ENCODE results near the gene AJAP1.
"Not testable (repeated sequence)": the region's sequence is repeated elsewhere in the genome, so short reads cannot be mapped to it uniquely, and the experiment has no call there.

The AJAP1 gene, protein sequence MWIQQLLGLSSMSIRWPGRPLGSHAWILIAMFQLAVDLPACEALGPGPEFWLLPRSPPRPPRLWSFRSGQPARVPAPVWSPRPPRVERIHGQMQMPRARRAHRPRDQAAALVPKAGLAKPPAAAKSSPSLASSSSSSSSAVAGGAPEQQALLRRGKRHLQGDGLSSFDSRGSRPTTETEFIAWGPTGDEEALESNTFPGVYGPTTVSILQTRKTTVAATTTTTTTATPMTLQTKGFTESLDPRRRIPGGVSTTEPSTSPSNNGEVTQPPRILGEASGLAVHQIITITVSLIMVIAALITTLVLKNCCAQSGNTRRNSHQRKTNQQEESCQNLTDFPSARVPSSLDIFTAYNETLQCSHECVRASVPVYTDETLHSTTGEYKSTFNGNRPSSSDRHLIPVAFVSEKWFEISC

DNA sequence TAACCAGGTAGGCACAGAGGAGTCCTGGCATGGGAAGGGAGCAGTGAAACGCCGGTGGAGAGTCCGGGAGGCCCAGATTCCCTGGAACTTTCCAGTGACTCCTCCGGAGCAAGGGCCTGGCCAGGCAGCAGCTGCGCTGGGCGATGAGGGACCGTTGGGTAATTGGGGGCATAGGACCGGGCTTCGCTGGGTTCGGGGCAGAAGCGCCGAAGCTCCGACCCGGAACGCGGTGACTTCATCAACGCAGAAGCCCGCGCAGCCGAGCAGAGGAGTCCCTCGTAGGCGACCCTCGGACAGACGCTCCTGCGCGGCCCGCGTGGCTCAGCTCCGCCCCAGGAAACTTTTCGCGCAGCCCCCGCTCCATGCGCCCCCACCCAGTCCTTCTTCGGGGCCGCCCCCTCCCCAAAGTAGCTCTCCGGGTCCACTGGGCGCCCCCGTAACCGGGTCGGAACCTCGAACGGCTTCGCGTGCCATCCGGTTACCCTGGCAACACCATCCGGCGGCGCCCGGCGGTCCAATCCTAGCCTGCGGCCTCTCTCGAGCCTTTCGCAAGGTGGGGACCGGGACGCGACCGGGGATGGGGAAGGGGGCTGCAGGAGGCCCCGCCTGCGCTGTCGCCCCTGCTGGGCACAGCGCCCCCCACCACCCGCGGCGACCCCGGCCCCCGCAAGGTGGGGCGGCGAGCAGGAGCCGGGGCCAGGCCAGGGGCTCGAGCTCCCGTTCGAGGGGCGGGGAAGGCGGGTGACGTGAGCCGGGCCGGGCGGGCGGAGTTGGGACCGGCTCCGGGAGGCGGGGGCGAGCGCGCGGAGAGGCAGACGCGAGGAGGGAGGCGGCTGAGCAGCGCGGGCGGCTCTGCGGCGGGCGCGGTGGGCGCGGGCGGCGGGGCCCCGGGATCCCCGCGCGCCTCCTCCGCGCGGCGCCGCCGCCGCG is at the start of gene AJAP1:
Gene AJAP1 (plus strand): TSS at position 814 of the 930 bp plus-strand sequence. CDS start 817 bp downstream, outside the sequence.
- no peak for DNase-seq (ENCODE audit: low read depth in 3 of 3)

DNA sequence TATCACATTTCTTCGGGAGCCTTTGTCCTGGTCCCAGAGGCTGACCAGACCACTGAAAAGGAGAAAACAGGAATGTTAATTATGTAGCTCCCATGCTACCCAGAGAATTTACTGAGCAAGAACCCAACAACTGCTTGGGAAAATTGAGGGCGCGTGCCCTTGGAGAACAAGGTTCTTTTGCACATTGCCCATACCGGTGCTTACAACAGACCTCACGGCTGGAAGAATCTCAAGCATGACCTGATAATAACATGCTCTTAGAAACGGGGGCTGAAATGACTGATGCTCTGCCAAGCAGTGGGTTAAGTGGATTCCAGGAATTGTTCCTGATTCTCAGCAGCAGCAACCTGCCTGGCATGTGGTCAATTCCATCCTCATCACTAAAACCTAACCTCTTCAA is 49.3 kb upstream of the AJAP1 start:
- DNase-seq (ENCODE audit: low read depth in 3 of 3): no peak

DNA sequence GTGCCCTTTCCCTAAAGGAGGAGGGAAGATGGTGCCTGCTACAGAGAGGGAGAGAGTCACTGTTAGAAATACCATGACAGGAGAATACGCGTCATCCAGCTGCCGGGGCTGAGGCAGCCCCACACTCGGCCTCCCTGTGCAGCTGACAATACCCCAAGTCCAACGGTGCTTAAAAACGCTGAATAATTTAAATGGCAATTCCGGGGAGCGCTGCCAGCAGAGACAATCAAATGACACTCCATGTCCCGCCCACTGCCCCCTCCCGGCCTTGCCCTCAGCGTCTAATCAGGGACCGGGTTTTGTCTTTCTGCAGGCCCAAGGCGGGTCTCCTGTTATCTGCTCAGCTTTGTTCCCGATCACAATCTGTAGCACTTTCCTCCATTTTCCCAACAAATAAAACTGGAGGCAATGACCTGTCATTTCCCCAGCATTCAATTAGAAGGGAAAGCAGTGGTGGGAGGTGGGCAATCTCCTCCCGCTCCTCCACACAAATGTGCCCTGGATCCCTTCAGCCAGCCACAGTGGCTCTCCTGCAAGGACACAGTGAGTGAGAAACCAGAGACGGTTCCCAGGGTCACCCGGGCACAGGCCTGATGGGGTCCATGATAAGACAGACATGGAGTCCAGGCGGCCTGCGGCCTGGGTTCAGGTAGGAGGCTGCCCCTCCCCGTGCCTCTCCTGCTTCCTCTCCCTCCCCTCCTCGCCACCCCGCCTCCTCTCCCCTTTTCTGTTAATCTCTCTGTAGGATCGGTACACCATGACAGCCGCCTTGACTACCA is 42.7 kb upstream of the AJAP1 start:
- DNase-seq (ENCODE audit: low read depth in 3 of 3): no peak

DNA sequence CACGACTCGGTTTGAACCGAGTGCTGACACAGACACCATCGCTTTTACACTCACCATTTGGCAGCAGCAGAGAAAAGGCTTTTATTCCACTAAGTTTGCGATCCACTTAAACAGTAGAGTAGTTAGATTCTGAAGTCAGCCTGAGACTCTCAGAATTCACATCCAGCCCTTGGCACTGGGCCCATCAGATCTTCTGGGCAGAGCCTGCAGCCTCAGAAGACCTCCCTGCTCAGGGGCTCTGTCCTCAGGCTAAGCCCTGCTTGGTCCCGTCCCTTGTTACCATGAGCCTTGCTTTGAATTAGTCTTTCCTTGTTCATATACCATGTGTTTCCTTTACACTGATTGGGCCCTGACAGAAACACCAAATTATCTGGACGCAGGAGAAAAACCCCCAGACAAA is 41.4 kb upstream of the AJAP1 start:
- DNase-seq (ENCODE audit: low read depth in 3 of 3): no peak

GRCh38 chr1:4613606-4614370 is 40.6 kb upstream of the AJAP1 start:
- DNase-seq (ENCODE audit: low read depth in 3 of 3): no peak

GRCh38 chr1:4614371-4615137 is 39.9 kb upstream of the AJAP1 start:
- no peak for DNase-seq (ENCODE audit: low read depth in 3 of 3)

DNA sequence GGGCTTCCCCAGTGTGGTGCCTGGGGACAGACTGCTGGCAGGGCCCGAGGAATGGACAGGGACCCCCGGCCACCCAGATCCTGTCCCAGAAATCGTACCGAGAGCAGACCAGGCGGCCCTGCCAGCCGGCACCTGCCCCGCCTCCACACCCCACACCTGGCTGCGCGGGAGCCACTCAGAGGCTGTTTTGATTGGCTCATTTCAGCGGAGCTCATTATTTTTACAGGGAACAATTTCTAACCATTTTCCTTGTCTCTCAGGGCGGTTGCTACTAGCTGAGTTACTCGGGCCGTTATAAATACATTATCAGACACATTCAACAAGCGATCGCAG is 39.3 kb upstream of the AJAP1 start:
- no peak for DNase-seq (ENCODE audit: low read depth in 3 of 3)

DNA sequence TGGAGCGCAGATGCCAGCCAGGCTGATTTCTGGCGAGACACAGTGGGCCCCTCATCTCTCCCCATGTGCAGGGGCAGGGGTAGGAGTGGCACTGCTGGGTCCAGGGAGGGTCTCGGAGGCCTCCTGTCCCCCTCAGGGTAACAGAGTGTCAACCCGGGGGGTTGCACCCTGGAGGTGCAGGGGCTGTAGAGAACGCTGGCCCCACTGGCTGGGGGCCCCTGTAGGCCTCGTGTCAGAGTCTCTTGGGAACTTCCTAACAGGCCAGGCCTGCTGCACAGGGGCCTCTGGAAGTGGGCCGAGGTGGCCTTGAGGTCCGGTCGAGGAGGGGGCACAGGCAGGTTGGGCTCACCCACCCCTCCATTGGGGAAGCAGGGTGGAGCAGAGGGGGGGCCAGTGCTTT is 38.9 kb upstream of the AJAP1 start:
- DNase-seq (ENCODE audit: low read depth in 3 of 3): no peak

DNA sequence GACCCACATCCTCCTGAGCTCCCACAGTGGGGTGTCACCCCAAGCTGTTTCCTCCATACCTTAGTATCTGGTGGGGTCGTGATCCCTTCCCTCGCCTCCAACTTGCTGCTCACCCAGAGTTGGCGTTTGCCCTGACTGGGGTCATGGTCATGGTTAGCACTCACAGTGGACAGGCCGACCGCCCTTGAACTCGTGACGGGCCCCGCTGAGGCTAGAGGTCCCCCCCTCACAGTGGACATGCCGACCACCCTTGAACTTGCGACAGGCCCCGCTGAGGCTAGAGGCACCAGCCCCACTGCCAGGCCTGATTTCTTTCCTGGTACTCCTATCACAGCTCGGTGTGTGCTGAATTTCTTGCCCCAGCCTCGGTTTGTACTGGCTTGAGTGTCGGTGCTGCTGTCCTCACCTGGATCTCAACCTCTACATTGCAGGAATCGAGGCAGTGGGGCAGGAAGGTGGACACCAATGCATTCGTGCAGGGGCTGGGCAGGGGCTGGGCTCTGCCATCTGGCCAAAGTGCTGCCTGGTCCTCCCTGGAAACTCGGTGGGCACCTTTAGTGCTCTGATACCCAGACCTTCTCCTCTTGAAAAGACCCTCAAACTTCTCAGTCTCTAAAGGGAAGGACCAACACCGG is 37.5 kb upstream of the AJAP1 start:
- no peak for DNase-seq (ENCODE audit: low read depth in 3 of 3)

DNA sequence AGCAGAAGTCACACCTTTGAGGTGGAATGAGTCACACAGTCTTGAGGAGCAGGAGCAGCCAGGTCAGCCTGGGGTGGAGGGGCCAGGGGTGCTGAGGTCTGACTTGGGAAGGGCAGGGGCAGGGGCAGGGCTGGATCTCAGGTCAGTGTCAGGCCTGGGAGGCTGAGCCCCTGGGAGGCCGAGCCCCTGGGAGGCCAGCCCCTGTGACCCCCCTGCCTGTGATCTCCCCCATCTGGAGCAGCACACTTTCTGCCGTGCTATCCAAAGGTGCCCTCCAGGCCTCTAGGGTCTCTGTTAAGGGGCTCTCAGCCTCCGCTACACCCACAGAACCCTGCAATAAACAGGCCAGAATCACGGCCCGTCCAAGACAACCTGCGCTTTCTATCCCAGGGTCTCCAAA is 36.9 kb upstream of the AJAP1 start:
- no peak for DNase-seq (ENCODE audit: low read depth in 3 of 3)

GRCh38 chr1:4618827-4619226 is 35.6 kb upstream of the AJAP1 start:
- DNase-seq (ENCODE audit: low read depth in 3 of 3): not testable (repeated sequence)

GRCh38 chr1:4621646-4622045 is 32.8 kb upstream of the AJAP1 start:
- no peak for DNase-seq (ENCODE audit: low read depth in 3 of 3)

DNA sequence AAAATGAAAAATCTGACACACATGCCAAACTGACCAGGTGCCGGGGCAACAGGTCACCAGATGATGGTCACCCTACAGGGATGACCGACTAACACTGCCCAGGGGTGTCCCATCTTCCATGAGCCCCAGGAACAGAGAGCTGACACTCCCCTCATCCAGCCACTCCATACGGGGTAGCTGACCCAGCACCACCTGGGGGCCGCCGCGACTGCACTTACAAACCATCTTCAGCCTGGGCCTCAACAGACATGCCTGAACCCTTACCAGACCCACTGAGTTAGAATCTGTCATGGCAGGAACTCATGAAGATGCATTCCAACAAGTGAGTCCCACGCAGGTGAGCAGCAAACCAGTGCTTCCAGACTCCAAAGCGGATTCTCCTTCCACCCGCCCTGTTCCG is 31.6 kb upstream of the AJAP1 start:
- no peak for DNase-seq (ENCODE audit: low read depth in 3 of 3)

- DNase-seq (ENCODE audit: low read depth in 3 of 3): no peak
These were observed 30.2 kb upstream of the AJAP1 start for GRCh38 chr1:4624141-4624715.

GRCh38 chr1:4624801-4625200 is 29.6 kb upstream of the AJAP1 start:
- no peak for DNase-seq (ENCODE audit: low read depth in 3 of 3)

DNA sequence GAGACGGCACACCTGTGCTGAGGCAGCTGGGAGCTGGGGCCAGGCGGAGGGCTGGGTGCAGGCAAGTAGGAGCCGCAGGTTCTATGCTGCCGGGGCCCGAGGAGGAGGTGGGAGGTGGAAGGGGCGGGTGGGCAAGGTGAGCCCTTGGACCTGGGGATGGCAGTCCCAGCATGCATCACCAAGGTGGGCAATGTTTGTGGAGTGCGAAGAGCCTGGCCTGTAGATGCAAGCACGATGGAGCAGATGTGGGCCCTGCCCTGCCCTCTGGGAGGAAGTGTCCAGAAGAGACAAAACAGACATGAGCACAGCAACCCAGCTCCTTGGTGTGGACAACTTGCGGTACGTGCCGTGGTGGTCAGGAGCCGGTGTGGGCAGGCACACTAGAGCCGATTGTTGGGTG is 28.3 kb upstream of the AJAP1 start:
- no peak for DNase-seq (ENCODE audit: low read depth in 3 of 3)

DNA sequence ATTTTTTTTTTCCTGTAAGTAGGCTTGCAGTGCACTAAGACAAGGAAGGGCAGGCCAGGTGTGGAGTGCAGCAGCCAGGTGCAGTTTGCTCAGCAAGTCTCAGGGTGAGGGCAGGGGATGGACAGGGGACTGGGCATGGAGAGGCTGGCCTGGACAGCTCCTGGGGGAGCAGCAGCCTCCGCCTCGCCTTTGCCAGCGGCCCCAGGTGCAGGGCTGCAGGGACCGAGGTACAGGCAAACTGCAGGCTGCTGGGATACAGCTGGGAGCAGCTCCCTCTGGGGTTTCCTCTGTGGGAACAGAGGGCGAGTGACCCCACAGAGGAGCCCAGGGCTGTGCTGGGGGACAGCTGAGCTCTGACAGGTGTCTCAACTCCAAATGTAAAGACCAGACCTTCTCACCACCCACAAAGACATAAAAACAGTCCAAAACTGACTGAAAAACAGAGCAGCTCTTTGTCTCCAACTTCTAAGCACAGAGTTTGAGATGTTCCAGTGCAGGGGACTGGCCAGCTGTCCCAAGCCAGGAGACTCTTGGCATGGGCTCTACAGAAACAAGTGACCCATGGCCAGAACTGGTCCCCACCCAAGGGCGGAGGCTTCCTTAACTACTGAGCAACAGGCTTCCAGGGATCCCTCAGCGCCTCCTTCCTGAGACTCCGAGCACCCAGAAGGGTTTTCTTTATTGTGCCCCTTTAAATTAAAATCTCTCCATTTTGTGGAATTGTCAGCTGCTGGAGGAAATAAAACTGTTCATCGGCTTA is 27.7 kb upstream of the AJAP1 start:
- no peak for DNase-seq (ENCODE audit: low read depth in 3 of 3)

GRCh38 chr1:4627353-4627752 is 27.1 kb upstream of the AJAP1 start:
- DNase-seq (ENCODE audit: low read depth in 3 of 3): no peak

DNA sequence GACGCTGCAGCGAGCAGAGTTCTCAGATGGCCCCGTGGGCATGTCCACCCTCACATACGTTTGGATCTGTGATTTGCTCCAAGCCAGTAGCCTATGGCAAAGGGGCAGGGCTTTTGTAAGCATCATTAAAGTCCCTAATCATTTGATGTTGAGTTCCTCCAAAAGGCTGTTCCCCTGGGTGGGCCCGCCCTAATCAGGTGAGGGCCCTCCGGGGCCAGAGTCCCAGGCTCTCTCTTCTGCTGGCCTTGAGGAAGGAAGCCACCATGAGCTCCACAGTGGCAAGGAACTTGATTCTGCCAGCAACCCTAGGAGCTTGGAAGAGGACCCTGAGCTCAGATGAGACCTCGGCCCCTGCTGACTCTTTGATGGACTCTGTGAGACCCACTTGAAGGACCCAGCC is 25.4 kb upstream of the AJAP1 start:
- DNase-seq (ENCODE audit: low read depth in 3 of 3): no peak
